Subcutaneous abdominal adipose tissue (tissue), 5 donors: Measurements from ENCODE around the gene SLC9A9.
A peak's percentile ranks its signal among the peaks of the same experiment; 100 is the strongest.

Experiments used
- H3K27ac ChIP-seq: one replicate; pipeline ENCODE4 v1.7.0; 2013; ENCODE audit warnings: low read depth, mild to moderate bottlenecking, inconsistent platforms, low read length, moderate library complexity
- H3K27me3 ChIP-seq, 5 donors: one replicate each; pipeline ENCODE4 v1.7.0; 2013; ENCODE audit warnings: low read length in 5 of 5, inconsistent platforms in 1 of 5; ENCODE audit not compliant: control insufficient read depth in 5 of 5, insufficient read depth in 4 of 5
- H3K36me3 ChIP-seq, 5 donors: one replicate each; pipeline ENCODE4 v1.7.0; 2013; ENCODE audit warnings: low read length in 5 of 5; ENCODE audit not compliant: control insufficient read depth in 5 of 5, insufficient read depth in 5 of 5
- H3K4me1 ChIP-seq, 5 donors: one replicate each; pipeline ENCODE4 v1.7.0; 2013; ENCODE audit warnings: low read length in 5 of 5, mild to moderate bottlenecking in 3 of 5, moderate library complexity in 1 of 5; ENCODE audit not compliant: control insufficient read depth in 5 of 5, insufficient read depth in 5 of 5
- H3K4me3 ChIP-seq, 5 donors: one replicate each; pipeline ENCODE4 v1.7.0; 2013; ENCODE audit warnings: low read length in 5 of 5, low read depth in 1 of 5
- H3K9ac ChIP-seq, 5 donors: one replicate each; pipeline ENCODE4 v1.7.0; 2013; ENCODE audit warnings: low read length in 5 of 5, mild to moderate bottlenecking in 4 of 5, moderate library complexity in 3 of 5
- H3K9me3 ChIP-seq, 5 donors: one replicate each; pipeline ENCODE4 v1.7.0; 2013; ENCODE audit warnings: low read length in 5 of 5; ENCODE audit not compliant: control insufficient read depth in 5 of 5
- donor health status: healthy.
- donor health status: healthy.
- donor health status: healthy.
- donor health status: healthy.
- donor health status: healthy.

The SLC9A9 gene

DNA sequence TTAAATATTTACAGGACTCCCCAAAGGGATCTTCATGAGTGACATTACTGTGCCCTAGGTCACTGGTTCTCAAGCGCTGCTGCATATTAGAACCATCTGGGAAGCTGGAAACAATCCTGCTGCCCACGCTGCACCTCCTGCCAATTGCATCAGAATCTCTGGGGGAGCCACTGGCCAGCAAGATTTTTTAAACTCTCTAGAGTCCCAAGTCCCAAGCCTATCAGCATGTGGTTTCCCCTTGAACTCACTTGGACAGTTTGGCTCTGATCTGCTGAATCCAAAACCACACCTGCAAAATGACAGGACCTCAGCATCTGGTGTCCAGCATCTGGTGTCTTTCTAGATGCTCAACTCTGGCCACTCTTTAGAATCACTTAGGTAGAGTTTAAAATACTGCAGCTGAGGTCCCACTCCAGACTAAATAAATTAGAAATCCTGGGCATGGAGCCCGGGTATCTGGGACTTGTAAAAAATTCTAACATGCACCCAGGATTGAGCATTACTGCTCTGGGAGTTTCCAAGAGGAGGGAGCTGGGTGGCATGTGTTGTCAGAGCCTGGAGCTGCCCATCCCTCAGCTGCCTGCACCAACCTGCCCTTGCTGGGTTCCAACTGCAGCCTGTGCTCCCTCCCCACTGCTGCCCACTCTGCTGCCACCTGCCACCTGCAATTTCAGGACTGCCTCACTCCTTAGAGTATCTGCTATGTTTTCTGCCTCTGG is 311.3 kb downstream of the SLC9A9 start:
- Histone ChIP-seq H3K4me3 (peak overlapping the region in 1 of 5 donors; percentile 25), H3K4me1 (peaks cover 6 to 46% (median 34%) of the 10 kb centered on the region in 5 donors), H3K27me3 (no peaks in the 10 kb centered on the region), H3K27ac (peak overlapping the region; percentile 91), H3K36me3 (no peaks in the 10 kb centered on the region), H3K9me3 (no peaks in the 10 kb centered on the region), H3K9ac (peak overlapping the region in 2 of 5 donors; percentile 6 to 59)

DNA sequence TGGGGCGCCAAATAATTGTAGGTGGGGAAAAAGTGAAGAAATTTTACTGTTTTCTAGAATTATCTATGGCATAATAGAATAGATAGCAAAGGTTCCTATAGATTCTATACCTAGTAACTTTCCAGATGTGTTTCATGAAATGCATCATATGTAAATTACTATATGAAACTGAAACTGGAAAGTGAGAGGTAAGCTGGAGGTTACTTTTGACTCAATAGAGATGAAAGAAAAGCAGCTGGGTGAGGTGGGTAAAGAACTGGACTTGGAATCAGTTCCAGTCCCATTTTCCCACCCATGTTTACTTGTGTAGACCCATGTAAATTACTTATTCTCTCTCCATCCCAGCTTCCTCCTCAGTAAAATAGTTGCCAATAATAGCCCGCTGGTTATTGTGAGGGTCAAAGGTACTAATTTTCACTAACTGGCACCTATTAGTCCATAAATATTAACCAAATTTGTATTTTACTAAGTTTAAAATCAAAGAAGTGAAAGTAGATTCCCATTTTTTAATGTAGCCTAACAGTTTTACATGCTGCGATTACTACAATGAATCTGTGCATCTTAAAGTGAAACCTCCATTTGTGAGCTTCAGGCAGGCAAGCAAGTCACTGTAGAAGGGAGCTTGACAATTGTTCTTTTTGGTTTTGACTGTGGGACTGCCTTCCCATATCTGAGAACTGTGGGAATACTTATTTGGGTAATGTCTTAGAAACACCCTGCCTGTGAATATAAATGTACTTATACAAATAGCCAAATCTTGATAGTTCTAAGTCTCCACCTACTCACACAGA is 312.1 kb downstream of the SLC9A9 start:
- H3K27ac ChIP-seq: peak overlapping the region; percentile 91
- H3K4me3 ChIP-seq: peak overlapping the region; percentile 9 to 37 (median 31)
- peak overlapping the region; percentile 6 to 59 (median 42) for H3K9ac ChIP-seq
- H3K27me3 ChIP-seq: no peaks in the 10 kb centered on the region
- no peaks in the 10 kb centered on the region for H3K9me3 ChIP-seq
- peaks cover 6 to 46% (median 34%) of the 10 kb centered on the region in 5 donors for H3K4me1 ChIP-seq
- H3K36me3 ChIP-seq: no peaks in the 10 kb centered on the region

DNA sequence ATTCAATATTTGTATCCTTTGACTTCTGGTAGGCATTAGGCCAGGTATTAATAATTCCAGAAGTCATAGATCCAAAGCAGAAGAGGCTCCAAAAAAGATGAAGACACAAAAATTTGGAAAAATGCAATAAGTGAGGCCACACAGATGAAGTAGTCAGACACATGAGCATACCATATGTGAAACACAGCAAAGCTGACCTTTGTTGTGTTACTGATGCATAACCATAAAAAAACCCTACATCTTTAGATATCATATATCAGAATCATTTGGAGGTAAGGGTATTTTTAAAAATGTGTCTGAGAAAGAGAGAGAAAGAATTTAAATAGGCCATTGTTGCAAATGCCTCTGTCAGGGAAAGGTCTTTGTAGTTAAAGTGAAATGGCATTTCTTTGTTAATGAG is 314.9 kb downstream of the SLC9A9 start:
- H3K9ac ChIP-seq: no peak overlapping the region
- peaks cover 6 to 51% (median 36%) of the 10 kb centered on the region in 5 donors for H3K4me1 ChIP-seq

DNA sequence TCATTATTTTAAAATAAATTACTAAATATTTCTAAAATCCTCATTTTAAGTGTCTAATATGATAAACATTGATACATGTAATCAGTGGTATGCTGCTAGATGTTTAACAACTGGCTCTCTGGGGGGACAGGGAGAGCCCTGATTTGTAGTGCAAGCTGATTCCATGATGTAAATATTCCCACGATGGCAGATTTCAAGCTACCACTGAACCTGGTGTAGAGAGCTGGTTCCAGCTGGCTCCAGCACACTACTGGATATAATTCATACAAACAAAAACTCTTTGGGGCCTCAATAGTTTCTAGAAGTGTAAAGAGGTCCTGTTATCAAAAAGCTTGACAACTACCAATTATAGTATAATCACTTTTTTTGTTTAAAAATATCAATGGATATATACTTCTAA is 316.2 kb downstream of the SLC9A9 start:
- Histone ChIP-seq H3K9ac (no peak overlapping the region), H3K27me3 (no peaks in the 10 kb centered on the region), H3K36me3 (no peaks in the 10 kb centered on the region), H3K4me3 (no peak overlapping the region), H3K27ac (no peak overlapping the region), H3K4me1 (peaks cover 3 to 51% (median 33%) of the 10 kb centered on the region in 5 donors), H3K9me3 (no peaks in the 10 kb centered on the region)

More for the DNA sequence above, 314.9 kb downstream of the SLC9A9 start:
- H3K4me3 ChIP-seq: no peak overlapping the region
- H3K27me3 ChIP-seq: no peaks in the 10 kb centered on the region
- no peaks in the 10 kb centered on the region for H3K36me3 ChIP-seq
- no peak overlapping the region for H3K27ac ChIP-seq
- no peaks in the 10 kb centered on the region for H3K9me3 ChIP-seq

DNA sequence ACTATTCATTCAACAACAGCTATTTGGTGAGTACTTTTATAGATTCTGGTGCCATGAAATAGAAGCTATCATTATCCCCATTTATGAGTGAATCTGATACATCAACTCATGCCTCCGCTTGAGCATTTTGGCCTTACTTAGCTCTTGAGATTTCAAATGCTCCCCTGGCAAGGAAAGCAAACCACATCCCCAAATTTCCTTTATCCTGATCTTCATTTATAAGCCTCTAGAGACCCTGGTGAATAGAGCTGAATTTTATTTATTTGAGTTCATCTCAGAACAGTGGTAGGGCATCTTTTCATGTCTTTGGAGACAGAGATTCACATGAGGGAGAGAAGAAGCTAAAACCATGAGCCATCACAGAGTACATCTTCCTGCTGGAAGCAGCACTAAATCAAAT is 317.2 kb downstream of the SLC9A9 start:
- Histone ChIP-seq H3K36me3 (no peaks in the 10 kb centered on the region), H3K9me3 (no peaks in the 10 kb centered on the region), H3K4me3 (no peak overlapping the region), H3K4me1 (peaks cover 2 to 50% (median 31%) of the 10 kb centered on the region in 5 donors), H3K27me3 (no peaks in the 10 kb centered on the region), H3K27ac (no peak overlapping the region), H3K9ac (no peak overlapping the region)

DNA sequence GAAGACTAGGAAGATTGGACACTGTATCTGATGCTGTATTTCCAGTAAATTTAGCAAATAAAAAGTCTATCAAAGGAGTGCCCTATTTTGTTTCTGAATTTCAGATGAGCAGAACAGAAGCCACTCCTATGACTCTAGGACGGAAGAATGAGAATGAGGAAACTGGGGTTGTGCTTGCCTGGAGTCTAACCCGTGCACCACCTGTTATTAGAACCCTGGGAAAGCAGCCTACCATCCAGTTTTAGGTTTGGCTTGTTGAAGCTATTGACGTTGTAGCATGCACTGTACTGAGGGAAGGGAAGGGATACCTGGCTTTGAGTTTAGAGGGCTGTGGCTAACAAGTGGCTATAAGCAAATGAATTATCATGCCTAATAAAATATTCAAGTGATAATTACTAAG is 318.5 kb downstream of the SLC9A9 start:
- Histone ChIP-seq H3K4me3 (no peak overlapping the region), H3K9ac (no peak overlapping the region), H3K4me1 (peaks cover 0 to 52% (median 36%) of the 10 kb centered on the region in 5 donors), H3K27ac (peak overlapping the region; percentile 83), H3K36me3 (no peaks in the 10 kb centered on the region), H3K9me3 (no peaks in the 10 kb centered on the region), H3K27me3 (no peaks in the 10 kb centered on the region)

DNA sequence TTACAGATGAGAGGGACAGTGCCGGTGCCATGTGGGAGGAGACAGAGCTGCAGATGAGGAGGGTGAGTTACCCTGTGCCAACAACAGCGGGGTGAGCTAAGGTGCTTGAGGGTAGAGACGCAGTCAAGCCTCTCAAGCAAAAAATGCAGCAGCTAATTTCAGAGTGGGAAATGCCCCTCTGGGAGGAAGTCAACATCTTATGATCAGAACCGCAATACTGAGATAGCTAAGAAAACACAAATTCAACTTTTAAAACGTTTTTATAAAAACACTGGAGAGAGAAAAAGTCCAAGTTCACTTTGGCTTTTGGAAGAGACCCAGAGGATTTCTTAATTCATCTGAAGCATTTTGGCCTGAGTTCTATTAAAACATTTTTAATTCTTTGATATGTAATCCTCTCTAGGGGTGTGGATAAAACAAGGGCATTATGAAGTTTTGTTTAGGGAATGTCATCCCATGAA is 319.2 kb downstream of the SLC9A9 start:
- Histone ChIP-seq H3K36me3 (no peaks in the 10 kb centered on the region), H3K4me3 (peak overlapping the region in 1 of 5 donors; percentile 36), H3K27me3 (no peaks in the 10 kb centered on the region), H3K9me3 (no peaks in the 10 kb centered on the region), H3K27ac (peak overlapping the region; percentile 83), H3K9ac (peak overlapping the region in 2 of 5 donors; percentile 14 to 63), H3K4me1 (peaks cover 0 to 52% (median 36%) of the 10 kb centered on the region in 5 donors)

DNA sequence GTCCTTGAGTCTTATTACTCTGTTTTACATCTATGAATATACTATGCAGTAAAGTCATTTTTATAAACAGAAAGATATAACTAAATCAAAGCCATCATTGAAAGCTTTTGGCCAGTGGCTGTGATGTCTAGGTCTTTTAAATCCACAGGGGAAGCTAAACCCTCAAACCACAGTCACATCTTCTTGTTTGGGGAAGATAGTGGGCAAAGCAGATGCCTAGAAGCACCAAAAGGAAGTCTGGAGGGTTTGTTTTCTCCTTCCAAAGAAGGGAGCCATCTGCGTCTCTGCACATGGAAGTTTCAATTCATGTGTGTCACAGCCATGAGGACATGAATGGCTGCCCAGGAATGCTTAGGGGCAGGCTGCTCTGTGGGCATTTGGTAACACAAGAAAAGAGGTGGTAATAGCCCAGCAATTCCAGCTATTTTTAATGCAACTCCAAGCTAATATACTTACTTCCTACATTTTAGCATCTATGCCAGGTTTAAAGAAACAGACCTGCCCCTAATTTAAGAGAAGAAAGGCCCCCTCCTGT is 322.2 kb downstream of the SLC9A9 start:
- Histone ChIP-seq H3K27ac (peak overlapping the region; percentile 83), H3K9ac (peak overlapping the region in 2 of 5 donors; percentile 36 to 44), H3K4me3 (no peak overlapping the region), H3K9me3 (no peaks in the 10 kb centered on the region), H3K27me3 (no peaks in the 10 kb centered on the region), H3K36me3 (no peaks in the 10 kb centered on the region), H3K4me1 (peaks cover 0 to 47% (median 36%) of the 10 kb centered on the region in 5 donors)

DNA sequence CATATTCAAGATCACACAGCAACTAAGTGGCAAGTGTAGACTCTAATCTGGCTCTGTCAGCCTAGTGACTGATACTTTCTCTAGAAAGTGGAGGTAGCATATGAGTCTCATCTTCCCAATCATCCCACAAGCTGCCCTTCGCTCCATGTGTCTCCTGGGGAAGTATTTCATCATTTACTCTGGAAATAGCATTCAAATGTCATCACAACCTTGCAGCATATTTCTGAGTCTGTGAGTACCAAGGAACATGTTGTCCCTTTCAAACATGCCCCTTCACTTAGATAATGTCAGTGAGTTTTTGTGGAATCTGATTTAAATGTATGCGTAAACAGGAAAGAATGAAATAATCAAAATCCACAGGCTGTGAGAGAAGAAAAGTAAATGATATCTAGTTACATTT is 322.9 kb downstream of the SLC9A9 start:
- Histone ChIP-seq H3K27me3 (no peaks in the 10 kb centered on the region), H3K9me3 (no peaks in the 10 kb centered on the region), H3K9ac (peak overlapping the region in 2 of 5 donors; percentile 36 to 44), H3K36me3 (no peaks in the 10 kb centered on the region), H3K4me3 (no peak overlapping the region), H3K27ac (peak overlapping the region; percentile 83), H3K4me1 (peaks cover 0 to 47% (median 31%) of the 10 kb centered on the region in 5 donors)

DNA sequence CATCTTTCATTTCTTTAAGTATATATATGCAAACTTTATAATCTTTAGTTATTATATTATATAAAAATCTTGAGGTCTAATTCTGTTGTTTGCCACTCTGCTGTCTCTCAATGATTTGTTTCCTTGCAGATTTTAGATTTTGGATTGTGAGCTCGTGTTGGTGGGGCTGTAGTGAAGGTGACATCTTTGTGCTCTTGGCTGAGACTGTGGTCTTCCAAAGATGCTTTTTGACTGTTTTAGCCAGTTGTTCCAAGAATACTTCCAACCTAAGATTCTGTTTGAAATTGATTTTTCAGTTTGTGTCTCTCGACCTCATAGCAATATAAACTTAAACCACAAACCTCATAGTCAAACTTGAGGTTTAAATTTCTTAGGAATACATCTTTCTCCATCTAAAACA is 326.5 kb downstream of the SLC9A9 start:
- H3K9me3 ChIP-seq: no peaks in the 10 kb centered on the region
- no peaks in the 10 kb centered on the region for H3K27me3 ChIP-seq
- H3K9ac ChIP-seq: no peak overlapping the region
- no peak overlapping the region for H3K27ac ChIP-seq
- H3K36me3 ChIP-seq: no peaks in the 10 kb centered on the region
- no peak overlapping the region for H3K4me3 ChIP-seq
- H3K4me1 ChIP-seq: peaks cover 0 to 15% (median 10%) of the 10 kb centered on the region in 5 donors
